ENCODE data around the gene FAR2. TPM values are rescaled to one million over a fixed set of nuclear protein-coding genes. Genes with fewer than 3 reads are reported as not detected.
"Not testable (repeated sequence)": the region's sequence is repeated elsewhere in the genome, so short reads cannot be mapped to it uniquely, and the experiment has no call there.

Gene FAR2
- total and polyA plus RNA-seq, 2 donors, result 8.3 to 18.6 TPM

- H3K36me3 ChIP-seq (ENCODE audit: insufficient read depth), result no peaks in the 10 kb centered on the region
- peaks cover 2% of the 10 kb centered on the region for H3K4me1 ChIP-seq (ENCODE audit: insufficient read depth)
- H3K27ac ChIP-seq (ENCODE audit: low read depth), result no peak overlapping the region
- no peak overlapping the region for H3K4me3 ChIP-seq (ENCODE audit: low read depth, low read length)
- 90% methylated on average over 3 of the region's 3 CpGs for WGBS
- DNase-seq (ENCODE audit: extremely low spot score), result no peak
Observed at GRCh38 chr12:29160230-29160629, 11.2 kb downstream of the FAR2 start.

GRCh38 chr12:29163146-29163545 lies 14.1 kb downstream of the FAR2 start:
- WGBS, result 93% methylated on average over 4 of the region's 4 CpGs

GRCh38 chr12:29164477-29165393 lies 15.7 kb downstream of the FAR2 start:
- 49% methylated on average over 7 of the region's 7 CpGs for WGBS
- Histone ChIP-seq H3K4me3 (ENCODE audit: low read depth, low read length) (no peak overlapping the region), H3K4me1 (ENCODE audit: insufficient read depth) (no peaks in the 10 kb centered on the region), H3K36me3 (ENCODE audit: insufficient read depth) (no peaks in the 10 kb centered on the region), H3K27ac (ENCODE audit: low read depth) (peak overlapping the region; percentile 73)
- DNase-seq (ENCODE audit: extremely low spot score), result no peak

More at GRCh38 chr12:29163146-29163545, 14.1 kb downstream of the FAR2 start:
- DNase-seq (ENCODE audit: extremely low spot score), result no peak
- H3K4me3 ChIP-seq (ENCODE audit: low read depth, low read length), result no peak overlapping the region
- H3K4me1 ChIP-seq (ENCODE audit: insufficient read depth), result peaks cover 2% of the 10 kb centered on the region
- no peaks in the 10 kb centered on the region for H3K36me3 ChIP-seq (ENCODE audit: insufficient read depth)
- no peak overlapping the region for H3K27ac ChIP-seq (ENCODE audit: low read depth)

GRCh38 chr12:29167445-29167844 lies 18.4 kb downstream of the FAR2 start:
- no peak overlapping the region for H3K27ac ChIP-seq (ENCODE audit: low read depth)
- no peak overlapping the region for H3K4me3 ChIP-seq (ENCODE audit: low read depth, low read length)
- no peaks in the 10 kb centered on the region for H3K36me3 ChIP-seq (ENCODE audit: insufficient read depth)
- DNase-seq (ENCODE audit: extremely low spot score), result no peak
- WGBS, result 83% methylated on average over 4 of the region's 4 CpGs
- H3K4me1 ChIP-seq (ENCODE audit: insufficient read depth), result no peaks in the 10 kb centered on the region

- Histone ChIP-seq H3K4me3 (ENCODE audit: low read depth, low read length) (no peak overlapping the region), H3K27ac (ENCODE audit: low read depth) (no peak overlapping the region), H3K4me1 (ENCODE audit: insufficient read depth) (no peaks in the 10 kb centered on the region), H3K36me3 (ENCODE audit: insufficient read depth) (no peaks in the 10 kb centered on the region)
- no peak for DNase-seq (ENCODE audit: extremely low spot score)
- WGBS, result 59% methylated on average over 6 of the region's 6 CpGs
Observed at GRCh38 chr12:29167988-29168387, 18.9 kb downstream of the FAR2 start.

GRCh38 chr12:29169978-29170377 lies 20.9 kb downstream of the FAR2 start:
- H3K36me3 ChIP-seq (ENCODE audit: insufficient read depth); H3K27ac ChIP-seq (ENCODE audit: low read depth); H3K4me3 ChIP-seq (ENCODE audit: low read depth, low read length); H3K4me1 ChIP-seq (ENCODE audit: insufficient read depth); DNase-seq (ENCODE audit: extremely low spot score): not testable (repeated sequence)
- WGBS, result 63% methylated on average over 2 of the region's 2 CpGs

GRCh38 chr12:29170478-29171084 lies 21.5 kb downstream of the FAR2 start:
- not testable (repeated sequence) for H3K27ac ChIP-seq (ENCODE audit: low read depth); H3K36me3 ChIP-seq (ENCODE audit: insufficient read depth); H3K4me3 ChIP-seq (ENCODE audit: low read depth, low read length); DNase-seq (ENCODE audit: extremely low spot score); H3K4me1 ChIP-seq (ENCODE audit: insufficient read depth)
- 91% methylated on average over 5 of the region's 5 CpGs for WGBS

- no peak overlapping the region for H3K4me3 ChIP-seq (ENCODE audit: low read depth, low read length)
- no peaks in the 10 kb centered on the region for H3K36me3 ChIP-seq (ENCODE audit: insufficient read depth)
- no peak overlapping the region for H3K27ac ChIP-seq (ENCODE audit: low read depth)
- no peak for DNase-seq (ENCODE audit: extremely low spot score)
- H3K4me1 ChIP-seq (ENCODE audit: insufficient read depth), result no peaks in the 10 kb centered on the region
- 87% methylated on average over 26 of the region's 26 CpGs for WGBS
Observed at GRCh38 chr12:29171421-29172258, 22.6 kb downstream of the FAR2 start.

- Histone ChIP-seq H3K27ac (ENCODE audit: low read depth) (no peak overlapping the region), H3K36me3 (ENCODE audit: insufficient read depth) (no peaks in the 10 kb centered on the region), H3K4me3 (ENCODE audit: low read depth, low read length) (no peak overlapping the region), H3K4me1 (ENCODE audit: insufficient read depth) (no peaks in the 10 kb centered on the region)
- 47% methylated on average over 6 of the region's 6 CpGs for WGBS
- no peak for DNase-seq (ENCODE audit: extremely low spot score)
Observed at GRCh38 chr12:29176941-29177340, 27.9 kb downstream of the FAR2 start.

GRCh38 chr12:29182247-29182646 lies 33.2 kb downstream of the FAR2 start:
- not testable (repeated sequence) for DNase-seq (ENCODE audit: extremely low spot score); H3K27ac ChIP-seq (ENCODE audit: low read depth); H3K4me1 ChIP-seq (ENCODE audit: insufficient read depth); H3K36me3 ChIP-seq (ENCODE audit: insufficient read depth); H3K4me3 ChIP-seq (ENCODE audit: low read depth, low read length)
- 96% methylated on average over 4 of the region's 4 CpGs for WGBS

GRCh38 chr12:29187756-29188155 lies 38.7 kb downstream of the FAR2 start:
- DNase-seq (ENCODE audit: extremely low spot score), result no peak
- WGBS, result 70% methylated on average over 2 of the region's 2 CpGs

GRCh38 chr12:29191267-29191850 lies 42.3 kb downstream of the FAR2 start:
- WGBS, result 88% methylated on average over 6 of the region's 6 CpGs
- DNase-seq (ENCODE audit: extremely low spot score), result no peak
- H3K4me1 ChIP-seq (ENCODE audit: insufficient read depth), result no peaks in the 10 kb centered on the region
- no peaks in the 10 kb centered on the region for H3K36me3 ChIP-seq (ENCODE audit: insufficient read depth)
- no peak overlapping the region for H3K27ac ChIP-seq (ENCODE audit: low read depth)
- H3K4me3 ChIP-seq (ENCODE audit: low read depth, low read length), result no peak overlapping the region

More at GRCh38 chr12:29187756-29188155, 38.7 kb downstream of the FAR2 start:
- Histone ChIP-seq H3K4me1 (ENCODE audit: insufficient read depth) (no peaks in the 10 kb centered on the region), H3K36me3 (ENCODE audit: insufficient read depth) (no peaks in the 10 kb centered on the region), H3K4me3 (ENCODE audit: low read depth, low read length) (no peak overlapping the region), H3K27ac (ENCODE audit: low read depth) (no peak overlapping the region)

- H3K36me3 ChIP-seq (ENCODE audit: insufficient read depth), result no peaks in the 10 kb centered on the region
- no peak overlapping the region for H3K27ac ChIP-seq (ENCODE audit: low read depth)
- 96% methylated on average over 1 of the region's 1 CpG for WGBS
- DNase-seq (ENCODE audit: extremely low spot score), result no peak
- no peaks in the 10 kb centered on the region for H3K4me1 ChIP-seq (ENCODE audit: insufficient read depth)
- H3K4me3 ChIP-seq (ENCODE audit: low read depth, low read length), result no peak overlapping the region
Observed at GRCh38 chr12:29198901-29199300, 49.8 kb downstream of the FAR2 start.
